Stimulated activated CD4-positive, alpha-beta T cell treated with anti-CD3 and anti-CD28 coated beads, Interleukin-12 subunit alpha, Interleukin-12 subunit beta, amount 100 ng/mL, for 48 hours (primary cell): Measurements from ENCODE around the gene TTLL10.

Source experiments
- DNase-seq, 3 donors: peaks; one replicate each; pipeline ENCODE4 v3.0.0-alpha.2; 2020; ENCODE audit warnings: low read depth in 2 of 3, low spot score in 1 of 3

The TTLL10 gene

DNA sequence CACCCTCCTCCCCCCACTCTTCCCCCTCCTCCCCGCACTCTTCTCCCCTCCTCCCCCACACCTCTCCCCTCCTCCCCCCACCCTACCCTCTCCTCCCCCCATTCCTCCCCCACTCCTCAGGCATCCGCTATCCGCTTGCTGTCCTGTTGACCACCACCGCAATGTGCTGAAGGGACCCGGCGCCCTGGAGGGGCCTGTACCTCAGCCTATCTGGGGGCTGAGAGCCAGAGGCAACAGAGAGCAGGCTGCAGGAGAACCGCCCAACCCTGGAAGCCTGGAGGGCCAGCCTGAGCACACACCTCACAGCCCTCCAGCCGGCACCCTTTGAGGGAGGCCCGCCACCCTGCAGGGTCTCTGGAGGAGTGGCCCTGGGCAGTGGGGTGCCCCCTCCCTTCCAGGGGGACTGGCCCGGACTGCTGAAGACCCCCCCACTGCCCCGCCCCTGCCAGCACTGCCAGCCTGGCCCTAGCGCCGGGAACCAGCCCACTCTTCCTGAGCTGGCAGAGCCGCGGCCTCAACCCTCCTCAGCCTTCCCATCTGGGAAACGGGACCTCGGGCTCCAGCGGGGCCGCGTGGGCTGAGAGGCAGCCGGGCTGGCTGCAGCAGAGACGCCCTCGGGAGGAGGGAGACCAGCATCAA, 71.6 kb downstream of the TTLL10 start:
- DNase-seq: no peak

DNA sequence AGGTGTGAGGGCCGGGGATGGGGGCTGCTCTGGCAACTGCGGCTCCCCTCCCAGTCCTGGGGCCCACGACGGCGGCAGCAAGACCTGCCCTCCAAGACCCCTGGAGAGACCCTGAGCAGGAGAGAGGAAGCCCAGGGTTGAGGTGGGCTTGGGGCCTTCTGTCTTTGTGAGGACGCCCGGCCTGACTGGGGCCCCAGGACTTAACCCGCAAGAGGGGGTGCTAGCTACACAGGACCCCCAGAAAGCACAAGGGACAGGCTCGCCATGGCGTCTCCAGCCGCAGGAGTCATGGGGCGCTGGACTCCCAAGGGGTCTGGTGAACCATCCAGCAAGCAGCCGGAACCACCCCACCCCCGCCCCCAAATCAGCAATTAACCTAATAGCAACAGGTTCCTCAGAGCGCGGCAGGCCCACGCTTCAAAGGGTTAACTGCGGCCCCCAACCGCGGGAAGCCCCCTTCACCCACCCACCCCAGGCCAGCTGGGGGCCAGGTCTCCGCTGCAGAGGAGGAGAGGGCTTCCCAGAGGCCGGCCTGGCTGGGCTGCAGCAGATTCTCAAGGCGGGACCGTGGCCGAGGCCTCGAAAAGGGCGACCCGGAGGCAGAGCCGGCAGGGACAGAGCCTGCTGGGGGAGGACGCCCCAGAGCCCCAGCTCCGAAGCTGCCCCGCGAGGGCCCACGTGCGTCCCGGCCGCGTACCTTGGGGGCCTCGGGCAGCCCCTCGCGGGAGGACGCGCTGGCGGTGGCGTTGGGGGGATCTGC, 72.3 kb downstream of the TTLL10 start:
- DNase-seq: no peak

DNA sequence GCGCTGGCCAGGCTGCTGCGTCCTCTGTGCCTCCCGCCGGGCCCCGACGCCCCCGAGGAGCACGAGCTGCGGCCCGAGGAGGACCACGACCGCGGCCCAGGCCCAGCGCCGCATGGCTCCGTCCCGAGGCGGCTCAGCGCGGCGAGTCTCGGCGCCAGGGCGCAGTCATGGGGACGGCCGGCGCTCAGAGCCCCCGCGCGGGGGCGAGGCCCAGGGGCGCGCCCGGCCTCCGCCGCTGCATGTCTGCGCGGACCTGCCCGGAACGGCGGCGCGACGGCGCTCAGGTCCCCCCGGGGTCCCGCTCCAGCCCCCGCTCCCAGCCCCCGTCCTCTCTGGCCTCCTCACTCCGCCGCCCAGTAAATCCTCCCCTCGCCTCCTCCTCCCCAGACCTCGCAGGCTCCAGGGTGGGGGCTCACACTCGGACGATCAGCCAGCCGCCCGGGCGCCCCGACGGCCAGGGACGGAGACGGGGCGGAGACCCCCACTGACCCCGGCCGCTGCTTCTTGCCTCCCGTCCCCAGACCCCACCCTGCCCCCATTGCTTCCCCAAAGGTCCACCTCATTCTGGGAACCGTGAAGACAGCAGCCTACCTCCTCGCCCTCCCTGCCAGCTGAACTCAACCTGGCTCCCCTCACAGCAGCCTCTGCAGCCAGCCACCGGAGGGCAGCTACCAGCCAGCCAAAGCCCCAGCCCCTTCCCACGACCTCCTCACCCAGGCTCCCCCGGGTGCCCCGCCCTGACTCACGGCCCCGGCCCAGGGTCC, 73.1 kb downstream of the TTLL10 start, which contains the start of gene C1QTNF12:
TSS of gene C1QTNF12 (minus strand) at position 146 of the 764 bp plus-strand sequence. CDS start at position 114, 32 bp downstream.
- no peak for DNase-seq

DNA sequence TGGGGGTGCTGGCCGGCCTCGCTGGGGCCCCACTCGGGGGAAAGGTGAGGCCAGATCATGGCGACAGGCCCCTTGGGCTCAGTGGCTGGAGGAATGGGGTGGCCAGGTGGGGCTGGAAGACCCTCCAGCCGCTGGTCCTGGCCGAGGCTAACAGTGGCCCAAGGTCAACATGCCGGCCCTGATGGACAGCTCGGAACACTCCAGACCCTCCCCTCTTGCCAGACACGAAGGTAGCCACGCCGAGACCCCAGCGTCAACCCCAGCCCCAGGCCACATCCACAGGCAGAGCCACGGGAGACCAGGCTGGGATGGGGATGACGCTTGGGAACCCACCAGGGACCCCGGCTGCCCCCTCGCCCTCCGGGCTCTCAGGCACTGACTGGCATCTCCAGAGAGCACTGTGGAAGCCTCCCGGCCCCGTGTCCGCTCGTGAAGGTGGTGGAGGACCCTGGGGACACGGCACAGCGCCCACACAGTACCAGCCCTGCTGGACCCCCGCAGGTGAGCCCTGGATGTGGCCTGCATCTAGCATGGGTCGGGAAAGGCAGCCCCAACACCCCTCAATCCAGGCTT, 73.7 kb downstream of the TTLL10 start:
- no peak for DNase-seq
